ENCODE measurements around the gene METTL16. TPM values are rescaled to one million over a fixed set of nuclear protein-coding genes. Genes with fewer than 3 reads are reported as not detected.

METTL16 gene
- total RNA-seq, 1 experiment from 2014 or later: 28.6 TPM

DNA sequence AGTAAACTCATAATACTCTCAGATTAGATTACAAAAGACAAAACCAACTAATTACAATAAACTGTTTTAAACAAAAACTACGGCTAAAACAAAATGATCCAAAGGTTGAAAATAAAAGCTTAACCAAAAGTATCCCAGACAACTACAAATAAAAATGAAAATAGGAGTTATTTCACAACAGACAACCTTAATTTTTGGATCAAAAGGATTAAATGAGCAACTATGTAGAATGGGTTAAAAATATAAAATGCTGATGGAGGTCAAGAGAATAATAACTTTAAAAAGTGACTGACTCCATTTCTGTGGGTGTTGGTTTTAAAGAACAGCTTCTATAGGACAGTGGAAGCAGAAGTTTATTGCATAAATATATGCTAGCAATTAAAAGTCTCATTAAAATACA lies 28.6 kb downstream of the METTL16 start:
- Mint-ChIP-seq H3K27me3 (ENCODE audit: unreplicated experiment) (no peaks in the 10 kb centered on the region), H3K4me3 (ENCODE audit: low read depth, unreplicated experiment) (no peak overlapping the region), H3K9me3 (ENCODE audit: low read depth, unreplicated experiment) (no peaks in the 10 kb centered on the region), H3K4me1 (ENCODE audit: low read depth, unreplicated experiment) (peaks cover 26% of the 10 kb centered on the region), H3K36me3 (ENCODE audit: insufficient read depth, unreplicated experiment) (peaks cover 5% of the 10 kb centered on the region), H3K27ac (ENCODE audit: unreplicated experiment) (no peak overlapping the region)
- no TSS peak for BruUV-seq (replicated peaks)
- intact Hi-C loops (cut with micrococcal nuclease; ENCODE audit: unreplicated experiment): no loop called here
- no peak for DNase-seq
- TF ChIP-seq, protein P1, sequence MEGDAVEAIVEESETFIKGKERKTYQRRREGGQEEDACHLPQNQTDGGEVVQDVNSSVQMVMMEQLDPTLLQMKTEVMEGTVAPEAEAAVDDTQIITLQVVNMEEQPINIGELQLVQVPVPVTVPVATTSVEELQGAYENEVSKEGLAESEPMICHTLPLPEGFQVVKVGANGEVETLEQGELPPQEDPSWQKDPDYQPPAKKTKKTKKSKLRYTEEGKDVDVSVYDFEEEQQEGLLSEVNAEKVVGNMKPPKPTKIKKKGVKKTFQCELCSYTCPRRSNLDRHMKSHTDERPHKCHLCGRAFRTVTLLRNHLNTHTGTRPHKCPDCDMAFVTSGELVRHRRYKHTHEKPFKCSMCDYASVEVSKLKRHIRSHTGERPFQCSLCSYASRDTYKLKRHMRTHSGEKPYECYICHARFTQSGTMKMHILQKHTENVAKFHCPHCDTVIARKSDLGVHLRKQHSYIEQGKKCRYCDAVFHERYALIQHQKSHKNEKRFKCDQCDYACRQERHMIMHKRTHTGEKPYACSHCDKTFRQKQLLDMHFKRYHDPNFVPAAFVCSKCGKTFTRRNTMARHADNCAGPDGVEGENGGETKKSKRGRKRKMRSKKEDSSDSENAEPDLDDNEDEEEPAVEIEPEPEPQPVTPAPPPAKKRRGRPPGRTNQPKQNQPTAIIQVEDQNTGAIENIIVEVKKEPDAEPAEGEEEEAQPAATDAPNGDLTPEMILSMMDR (IDR thresholded peaks at IDR 0.05; ENCODE audit: unreplicated experiment): no peak
- CTCF ChIA-PET: no interaction called here

DNA sequence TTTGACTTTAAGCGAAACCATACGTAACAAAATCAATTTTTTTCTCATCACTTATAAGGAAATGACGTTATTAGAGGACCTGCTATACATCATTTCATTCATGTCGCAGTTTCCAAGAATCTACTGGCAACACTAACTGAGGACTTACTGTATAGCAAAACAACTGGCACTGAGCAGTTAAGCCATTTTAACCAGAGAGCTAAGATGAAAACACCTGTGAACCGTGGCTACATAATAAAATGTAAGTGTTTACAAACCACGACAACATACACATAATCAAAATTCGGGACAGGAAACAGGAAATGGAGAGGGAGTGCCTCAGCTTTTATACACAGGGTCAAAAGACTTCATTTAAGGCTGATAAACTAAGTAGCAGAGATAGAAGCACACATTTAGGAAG lies 29.5 kb downstream of the METTL16 start:
- TF ChIP-seq, protein P1 (IDR thresholded peaks at IDR 0.05; ENCODE audit: unreplicated experiment): no peak
- CTCF ChIA-PET: no interaction called here
- Mint-ChIP-seq H3K4me3 (ENCODE audit: low read depth, unreplicated experiment) (no peak overlapping the region), H3K9me3 (ENCODE audit: low read depth, unreplicated experiment) (no peaks in the 10 kb centered on the region), H3K36me3 (ENCODE audit: insufficient read depth, unreplicated experiment) (peaks cover 5% of the 10 kb centered on the region), H3K4me1 (ENCODE audit: low read depth, unreplicated experiment) (peaks cover 24% of the 10 kb centered on the region), H3K27ac (ENCODE audit: unreplicated experiment) (no peak overlapping the region), H3K27me3 (ENCODE audit: unreplicated experiment) (no peaks in the 10 kb centered on the region)
- no TSS peak for BruUV-seq (replicated peaks)
- DNase-seq: no peak
- intact Hi-C loops (cut with micrococcal nuclease; ENCODE audit: unreplicated experiment): no loop called here

DNA sequence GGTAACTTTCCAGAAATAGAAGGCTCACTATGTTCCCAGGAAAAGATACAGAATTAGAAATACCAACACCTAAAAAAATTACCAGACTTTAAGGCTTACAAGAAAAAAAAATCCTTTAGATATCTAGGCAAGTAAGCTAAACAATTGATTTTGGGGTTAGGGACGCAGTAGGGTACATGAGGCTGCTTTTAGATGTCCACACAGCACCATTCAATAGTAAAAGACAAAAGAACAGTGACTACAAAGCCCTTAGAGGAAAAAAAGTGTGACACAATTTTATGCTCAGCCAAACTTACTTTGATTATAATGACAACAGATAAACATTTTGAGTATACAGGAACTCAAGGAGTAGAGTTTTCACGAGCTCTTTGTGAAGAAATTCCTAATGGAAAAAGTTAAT lies 29.9 kb downstream of the METTL16 start:
- Mint-ChIP-seq H3K27ac (ENCODE audit: unreplicated experiment) (no peak overlapping the region), H3K4me1 (ENCODE audit: low read depth, unreplicated experiment) (peaks cover 20% of the 10 kb centered on the region), H3K9me3 (ENCODE audit: low read depth, unreplicated experiment) (no peaks in the 10 kb centered on the region), H3K36me3 (ENCODE audit: insufficient read depth, unreplicated experiment) (peaks cover 5% of the 10 kb centered on the region), H3K4me3 (ENCODE audit: low read depth, unreplicated experiment) (no peak overlapping the region), H3K27me3 (ENCODE audit: unreplicated experiment) (no peaks in the 10 kb centered on the region)
- TF ChIP-seq, protein P1 (IDR thresholded peaks at IDR 0.05; ENCODE audit: unreplicated experiment): no peak
- intact Hi-C loops (cut with micrococcal nuclease; ENCODE audit: unreplicated experiment): no loop called here
- no peak for DNase-seq
- BruUV-seq (replicated peaks): no TSS peak
- CTCF ChIA-PET: no interaction called here

DNA sequence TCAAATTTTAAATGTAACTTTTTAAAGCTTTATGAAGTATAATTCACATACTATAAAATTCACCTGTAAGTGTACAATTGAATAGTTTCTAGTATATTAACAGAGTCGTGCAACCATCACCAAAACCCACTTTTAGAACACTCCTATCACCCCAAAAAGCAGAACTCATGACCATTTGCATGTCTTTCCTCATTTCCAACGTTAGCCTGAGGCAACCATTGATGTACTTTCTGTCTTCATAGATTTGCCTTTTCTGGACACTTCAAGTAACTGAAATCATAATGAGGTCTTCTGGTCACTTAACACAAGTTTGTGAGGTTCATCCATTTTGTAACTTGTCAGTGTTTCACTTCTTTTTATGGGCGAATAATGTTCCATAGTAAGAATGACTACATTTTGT lies 33.2 kb downstream of the METTL16 start:
- H3K27ac Mint-ChIP-seq (ENCODE audit: unreplicated experiment): no peak overlapping the region
- H3K4me1 Mint-ChIP-seq (ENCODE audit: low read depth, unreplicated experiment): peaks cover 8% of the 10 kb centered on the region
- H3K4me3 Mint-ChIP-seq (ENCODE audit: low read depth, unreplicated experiment): no peak overlapping the region
- CTCF ChIA-PET: no interaction called here
- no peaks in the 10 kb centered on the region for H3K27me3 Mint-ChIP-seq (ENCODE audit: unreplicated experiment)
- peaks cover 11% of the 10 kb centered on the region for H3K36me3 Mint-ChIP-seq (ENCODE audit: insufficient read depth, unreplicated experiment)
- BruUV-seq (replicated peaks): no TSS peak
- TF ChIP-seq, protein P1 (IDR thresholded peaks at IDR 0.05; ENCODE audit: unreplicated experiment): no peak
- H3K9me3 Mint-ChIP-seq (ENCODE audit: low read depth, unreplicated experiment): no peaks in the 10 kb centered on the region
- no peak for DNase-seq
- intact Hi-C loops (cut with micrococcal nuclease; ENCODE audit: unreplicated experiment): no loop called here

DNA sequence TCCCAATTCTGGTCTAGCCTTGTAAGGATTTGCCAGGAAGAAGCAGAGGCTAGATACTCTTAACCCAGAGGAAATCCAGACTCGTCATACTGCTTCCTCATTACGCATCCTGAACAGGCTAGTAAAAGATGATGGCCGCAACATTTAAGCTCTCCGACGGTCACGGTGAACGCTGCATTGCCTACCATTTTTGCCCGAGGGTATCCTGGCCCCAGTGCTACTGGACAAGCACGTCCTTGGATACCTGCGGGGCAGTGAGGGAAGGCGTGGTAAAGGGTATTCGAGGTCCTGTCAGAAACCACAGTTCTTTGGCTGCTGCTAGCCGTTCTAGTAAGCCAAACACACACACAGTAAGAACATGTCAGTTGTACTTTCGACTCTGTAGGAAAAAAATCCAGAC lies 36.6 kb downstream of the METTL16 start:
- intact Hi-C loops (cut with micrococcal nuclease; ENCODE audit: unreplicated experiment): no loop called here
- Mint-ChIP-seq H3K4me1 (ENCODE audit: low read depth, unreplicated experiment) (no peaks in the 10 kb centered on the region), H3K4me3 (ENCODE audit: low read depth, unreplicated experiment) (no peak overlapping the region), H3K36me3 (ENCODE audit: insufficient read depth, unreplicated experiment) (peaks cover 17% of the 10 kb centered on the region), H3K27me3 (ENCODE audit: unreplicated experiment) (no peaks in the 10 kb centered on the region), H3K9me3 (ENCODE audit: low read depth, unreplicated experiment) (no peaks in the 10 kb centered on the region), H3K27ac (ENCODE audit: unreplicated experiment) (no peak overlapping the region)
- CTCF ChIA-PET: no interaction called here
- TF ChIP-seq, protein P1 (IDR thresholded peaks at IDR 0.05; ENCODE audit: unreplicated experiment): no peak
- no peak for DNase-seq
- no TSS peak for BruUV-seq (replicated peaks)
